ENCODE data around the gene MEMO1. TPM values are rescaled to one million over a fixed set of nuclear protein-coding genes. Genes with fewer than 3 reads are reported as not detected.
A peak's percentile ranks its signal among the peaks of the same experiment; 100 is the strongest.

Gene MEMO1
- total and polyA plus RNA-seq, 4 donors, result 22.4 to 32.9 (median 27.3) TPM

- H3K4me3 ChIP-seq (ENCODE audit: low read depth in 1 of 3, low read length in 3 of 3), result no peak overlapping the region
- TF ChIP-seq YY1 (IDR thresholded peaks at IDR 0.05), result no peak
- no peak for TF ChIP-seq EGR1 (IDR thresholded peaks at IDR 0.05; ENCODE audit: low read depth in 2 of 2)
- no peak for TF ChIP-seq ATF3 (IDR thresholded peaks at IDR 0.05)
- TF ChIP-seq RXRA (IDR thresholded peaks at IDR 0.05), result no peak
- H3K4me1 ChIP-seq (ENCODE audit: control insufficient read depth in 4 of 4, insufficient read depth in 4 of 4, low read length in 3 of 4), result no peaks in the 10 kb centered on the region
- peaks cover 0 to 9% (median 1%) of the 10 kb centered on the region in 4 donors for H3K36me3 ChIP-seq (ENCODE audit: control insufficient read depth in 4 of 4, insufficient read depth in 3 of 4, low read depth in 1 of 4, low read length in 3 of 4)
- H3K27me3 ChIP-seq (ENCODE audit: control insufficient read depth in 4 of 4, insufficient read depth in 4 of 4, low read length in 3 of 4), result no peaks in the 10 kb centered on the region
- 84% methylated on average over 1 of the region's 1 CpG for WGBS
- no peak overlapping the region for H3K9ac ChIP-seq (ENCODE audit: low read depth in 1 of 2, low read length in 2 of 2)
- DNase-seq (ENCODE audit: low spot score), result no peak
- no peaks in the 10 kb centered on the region for H3K9me3 ChIP-seq (ENCODE audit: control insufficient read depth in 4 of 4, low read length in 3 of 4)
- H3K27ac ChIP-seq (ENCODE audit: low read depth in 1 of 2, low read length in 2 of 2), result no peak overlapping the region
Observed at GRCh38 chr2:31888550-31888949, 122.3 kb downstream of the MEMO1 start.

- Histone ChIP-seq H3K9me3 (ENCODE audit: control insufficient read depth in 4 of 4, low read length in 3 of 4) (no peaks in the 10 kb centered on the region), H3K27me3 (ENCODE audit: control insufficient read depth in 4 of 4, insufficient read depth in 4 of 4, low read length in 3 of 4) (no peaks in the 10 kb centered on the region), H3K9ac (ENCODE audit: low read depth in 1 of 2, low read length in 2 of 2) (no peak overlapping the region), H3K36me3 (ENCODE audit: control insufficient read depth in 4 of 4, insufficient read depth in 3 of 4, low read depth in 1 of 4, low read length in 3 of 4) (peaks cover 0 to 11% (median 2%) of the 10 kb centered on the region in 4 donors), H3K27ac (ENCODE audit: low read depth in 1 of 2, low read length in 2 of 2) (no peak overlapping the region), H3K4me1 (ENCODE audit: control insufficient read depth in 4 of 4, insufficient read depth in 4 of 4, low read length in 3 of 4) (no peaks in the 10 kb centered on the region), H3K4me3 (ENCODE audit: low read depth in 1 of 3, low read length in 3 of 3) (no peak overlapping the region)
- TF ChIP-seq RXRA (IDR thresholded peaks at IDR 0.05) (no peak), RAD21 (IDR thresholded peaks at IDR 0.05) (peak; percentile 38 to 43)
- DNase-seq (ENCODE audit: low spot score), result no peak
- WGBS, result 98% methylated on average over 2 of the region's 2 CpGs
Observed at GRCh38 chr2:31886700-31887099, 124.1 kb downstream of the MEMO1 start.

GRCh38 chr2:31877008-31877407, 133.8 kb downstream of the MEMO1 start:
- TF ChIP-seq HNF4A (conservative IDR thresholded peaks at IDR 0.05) (peak; percentile 66 to 76), RXRA (IDR thresholded peaks at IDR 0.05) (peak; percentile 43 to 63)
- TF ChIP-seq, protein P1, sequence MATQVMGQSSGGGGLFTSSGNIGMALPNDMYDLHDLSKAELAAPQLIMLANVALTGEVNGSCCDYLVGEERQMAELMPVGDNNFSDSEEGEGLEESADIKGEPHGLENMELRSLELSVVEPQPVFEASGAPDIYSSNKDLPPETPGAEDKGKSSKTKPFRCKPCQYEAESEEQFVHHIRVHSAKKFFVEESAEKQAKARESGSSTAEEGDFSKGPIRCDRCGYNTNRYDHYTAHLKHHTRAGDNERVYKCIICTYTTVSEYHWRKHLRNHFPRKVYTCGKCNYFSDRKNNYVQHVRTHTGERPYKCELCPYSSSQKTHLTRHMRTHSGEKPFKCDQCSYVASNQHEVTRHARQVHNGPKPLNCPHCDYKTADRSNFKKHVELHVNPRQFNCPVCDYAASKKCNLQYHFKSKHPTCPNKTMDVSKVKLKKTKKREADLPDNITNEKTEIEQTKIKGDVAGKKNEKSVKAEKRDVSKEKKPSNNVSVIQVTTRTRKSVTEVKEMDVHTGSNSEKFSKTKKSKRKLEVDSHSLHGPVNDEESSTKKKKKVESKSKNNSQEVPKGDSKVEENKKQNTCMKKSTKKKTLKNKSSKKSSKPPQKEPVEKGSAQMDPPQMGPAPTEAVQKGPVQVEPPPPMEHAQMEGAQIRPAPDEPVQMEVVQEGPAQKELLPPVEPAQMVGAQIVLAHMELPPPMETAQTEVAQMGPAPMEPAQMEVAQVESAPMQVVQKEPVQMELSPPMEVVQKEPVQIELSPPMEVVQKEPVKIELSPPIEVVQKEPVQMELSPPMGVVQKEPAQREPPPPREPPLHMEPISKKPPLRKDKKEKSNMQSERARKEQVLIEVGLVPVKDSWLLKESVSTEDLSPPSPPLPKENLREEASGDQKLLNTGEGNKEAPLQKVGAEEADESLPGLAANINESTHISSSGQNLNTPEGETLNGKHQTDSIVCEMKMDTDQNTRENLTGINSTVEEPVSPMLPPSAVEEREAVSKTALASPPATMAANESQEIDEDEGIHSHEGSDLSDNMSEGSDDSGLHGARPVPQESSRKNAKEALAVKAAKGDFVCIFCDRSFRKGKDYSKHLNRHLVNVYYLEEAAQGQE (IDR thresholded peaks at IDR 0.05), result no peak
- Histone ChIP-seq H3K9me3 (ENCODE audit: control insufficient read depth in 4 of 4, low read length in 3 of 4) (no peaks in the 10 kb centered on the region), H3K36me3 (ENCODE audit: control insufficient read depth in 4 of 4, insufficient read depth in 3 of 4, low read depth in 1 of 4, low read length in 3 of 4) (peaks cover 0 to 4% (median 3%) of the 10 kb centered on the region in 4 donors), H3K4me1 (ENCODE audit: control insufficient read depth in 4 of 4, insufficient read depth in 4 of 4, low read length in 3 of 4) (peaks cover 0 to 19% (median 7%) of the 10 kb centered on the region in 4 donors), H3K27me3 (ENCODE audit: control insufficient read depth in 4 of 4, insufficient read depth in 4 of 4, low read length in 3 of 4) (no peaks in the 10 kb centered on the region), H3K4me3 (ENCODE audit: low read depth in 1 of 3, low read length in 3 of 3) (no peak overlapping the region), H3K27ac (ENCODE audit: low read depth in 1 of 2, low read length in 2 of 2) (peak overlapping the region in 1 of 2 donors; percentile 18), H3K9ac (ENCODE audit: low read depth in 1 of 2, low read length in 2 of 2) (no peak overlapping the region)
- no peak for DNase-seq (ENCODE audit: low spot score)
- WGBS, result 68% methylated on average over 2 of the region's 2 CpGs

DNA sequence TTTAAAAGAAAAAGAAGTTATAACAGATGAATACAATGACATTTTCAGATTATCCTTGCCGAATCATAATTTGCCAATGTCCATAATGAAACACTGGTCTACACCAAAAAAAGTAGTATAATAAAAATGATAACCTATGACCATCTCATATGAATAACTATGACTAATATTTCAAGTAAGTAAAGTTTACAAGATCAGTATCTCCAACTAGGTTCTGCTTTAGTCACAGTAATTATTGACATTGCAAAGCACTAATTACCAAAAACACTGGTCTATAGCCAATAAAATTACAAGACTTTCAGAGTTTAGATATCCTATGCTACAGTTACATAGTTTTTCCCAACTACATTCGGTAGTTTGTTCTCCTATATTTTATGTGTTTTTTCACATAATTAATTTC, 136.7 kb downstream of the MEMO1 start:
- 96% methylated on average over 2 of the region's 2 CpGs for WGBS
- Histone ChIP-seq H3K9me3 (ENCODE audit: control insufficient read depth in 4 of 4, low read length in 3 of 4) (no peaks in the 10 kb centered on the region), H3K27ac (ENCODE audit: low read depth in 1 of 2, low read length in 2 of 2) (no peak overlapping the region), H3K9ac (ENCODE audit: low read depth in 1 of 2, low read length in 2 of 2) (no peak overlapping the region), H3K4me3 (ENCODE audit: low read depth in 1 of 3, low read length in 3 of 3) (no peak overlapping the region), H3K36me3 (ENCODE audit: control insufficient read depth in 4 of 4, insufficient read depth in 3 of 4, low read depth in 1 of 4, low read length in 3 of 4) (no peaks in the 10 kb centered on the region), H3K4me1 (ENCODE audit: control insufficient read depth in 4 of 4, insufficient read depth in 4 of 4, low read length in 3 of 4) (peaks cover 0 to 19% (median 7%) of the 10 kb centered on the region in 4 donors), H3K27me3 (ENCODE audit: control insufficient read depth in 4 of 4, insufficient read depth in 4 of 4, low read length in 3 of 4) (no peaks in the 10 kb centered on the region)
- no peak for TF ChIP-seq ZBTB33 (IDR thresholded peaks at IDR 0.05)
- TF ChIP-seq, protein P2, sequence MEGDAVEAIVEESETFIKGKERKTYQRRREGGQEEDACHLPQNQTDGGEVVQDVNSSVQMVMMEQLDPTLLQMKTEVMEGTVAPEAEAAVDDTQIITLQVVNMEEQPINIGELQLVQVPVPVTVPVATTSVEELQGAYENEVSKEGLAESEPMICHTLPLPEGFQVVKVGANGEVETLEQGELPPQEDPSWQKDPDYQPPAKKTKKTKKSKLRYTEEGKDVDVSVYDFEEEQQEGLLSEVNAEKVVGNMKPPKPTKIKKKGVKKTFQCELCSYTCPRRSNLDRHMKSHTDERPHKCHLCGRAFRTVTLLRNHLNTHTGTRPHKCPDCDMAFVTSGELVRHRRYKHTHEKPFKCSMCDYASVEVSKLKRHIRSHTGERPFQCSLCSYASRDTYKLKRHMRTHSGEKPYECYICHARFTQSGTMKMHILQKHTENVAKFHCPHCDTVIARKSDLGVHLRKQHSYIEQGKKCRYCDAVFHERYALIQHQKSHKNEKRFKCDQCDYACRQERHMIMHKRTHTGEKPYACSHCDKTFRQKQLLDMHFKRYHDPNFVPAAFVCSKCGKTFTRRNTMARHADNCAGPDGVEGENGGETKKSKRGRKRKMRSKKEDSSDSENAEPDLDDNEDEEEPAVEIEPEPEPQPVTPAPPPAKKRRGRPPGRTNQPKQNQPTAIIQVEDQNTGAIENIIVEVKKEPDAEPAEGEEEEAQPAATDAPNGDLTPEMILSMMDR (IDR thresholded peaks at IDR 0.05; ENCODE audit: low read depth, low read length, missing input control), result no peak
- TF ChIP-seq HNF4G (IDR thresholded peaks at IDR 0.05), result no peak
- no peak for TF ChIP-seq GABPA (IDR thresholded peaks at IDR 0.05 in 1 of 2, conservative IDR thresholded peaks at IDR 0.05 in 1 of 2)
- no peak for TF ChIP-seq SP1 (IDR thresholded peaks at IDR 0.05)
- TF ChIP-seq ATF3 (IDR thresholded peaks at IDR 0.05), result no peak
- no peak for TF ChIP-seq RXRA (IDR thresholded peaks at IDR 0.05)
- no peak for TF ChIP-seq TAF1 (conservative IDR thresholded peaks at IDR 0.05)
- no peak for TF ChIP-seq FOXA1 (IDR thresholded peaks at IDR 0.05)
- TF ChIP-seq RAD21 (IDR thresholded peaks at IDR 0.05), result no peak
- no peak for TF ChIP-seq YY1 (IDR thresholded peaks at IDR 0.05)
- no peak for TF ChIP-seq NR2F2 (IDR thresholded peaks at IDR 0.05)
- no peak for DNase-seq (ENCODE audit: low spot score)

All from liver (tissue), 9 donors.